Pons (tissue), 1 donor: ENCODE measurements around the gene BMAL1.
"Not testable (repeated sequence)": the region's sequence is repeated elsewhere in the genome, so short reads cannot be mapped to it uniquely, and the experiment has no call there.

Experiments used
- DNase-seq: peaks from one replicate; pipeline ENCODE4 v3.0.0-alpha.2; 2016; ENCODE audit warnings: low spot score

BMAL1 gene

DNA sequence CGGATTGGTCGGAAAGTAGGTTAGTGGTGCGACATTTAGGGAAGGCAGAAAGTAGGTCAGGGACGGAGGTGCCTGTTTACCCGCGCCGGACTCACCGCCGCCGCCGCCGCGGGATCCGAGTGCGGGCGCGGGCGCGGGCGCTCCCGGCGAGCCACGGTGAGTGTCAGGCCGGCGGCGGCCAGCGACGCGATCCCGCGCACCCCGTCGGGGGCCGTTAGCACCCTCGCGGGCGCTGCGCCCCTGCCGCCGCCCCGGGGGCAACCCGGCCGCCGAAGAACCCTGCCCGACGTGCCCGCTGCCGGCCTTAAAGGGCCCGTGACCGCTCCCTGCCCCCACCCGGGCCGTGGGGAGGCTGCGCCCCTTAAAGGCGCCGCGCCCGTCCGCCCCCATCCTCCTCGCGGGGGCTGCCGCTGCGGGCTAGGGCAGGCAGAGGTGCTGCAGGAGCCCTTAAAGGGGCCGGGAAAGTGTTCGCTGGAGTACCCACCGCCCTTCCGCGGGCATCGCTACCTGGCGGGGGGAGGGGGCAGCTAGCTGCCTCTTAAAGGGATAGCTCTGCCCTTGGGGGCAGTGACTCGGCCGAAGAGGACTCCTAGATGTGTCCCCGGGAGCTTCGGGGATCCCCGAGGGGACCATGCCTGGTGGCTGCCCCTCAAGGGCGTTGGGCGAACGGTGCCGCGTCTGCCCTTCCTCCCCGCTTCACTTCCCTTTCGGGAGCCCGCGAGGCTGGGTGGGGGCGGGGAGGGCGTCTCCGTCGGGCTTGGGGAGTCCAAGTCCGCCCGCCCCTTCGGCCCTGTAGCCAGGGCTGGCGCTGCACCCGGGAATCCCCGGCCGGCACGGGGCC, at the start of gene BMAL1:
Gene BMAL1, plus strand, starts transcription at position 23 of the 841 bp plus-strand sequence. CDS start 76,519 bp downstream, outside the sequence.
- peak; percentile 12 for DNase-seq

DNA sequence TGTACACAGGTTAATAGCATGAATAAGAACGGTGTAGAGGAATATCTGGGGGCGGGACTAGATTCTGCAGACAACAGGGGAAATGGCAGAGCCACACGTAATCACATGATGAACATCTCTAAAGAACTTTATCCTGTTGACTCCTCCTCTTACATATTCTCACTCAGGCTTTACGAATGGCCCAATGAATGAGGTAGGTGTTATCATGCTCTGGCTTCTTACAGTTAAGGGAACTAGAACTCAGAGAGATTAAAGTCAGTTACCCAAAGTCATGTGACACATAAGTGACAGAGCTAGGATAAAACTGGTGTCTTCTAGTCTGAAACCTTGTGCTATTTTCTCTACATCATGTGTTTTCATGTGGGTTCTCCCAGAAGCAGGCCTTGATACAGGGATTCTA, 49.0 kb upstream of the BMAL1 start:
- no peak for DNase-seq

DNA sequence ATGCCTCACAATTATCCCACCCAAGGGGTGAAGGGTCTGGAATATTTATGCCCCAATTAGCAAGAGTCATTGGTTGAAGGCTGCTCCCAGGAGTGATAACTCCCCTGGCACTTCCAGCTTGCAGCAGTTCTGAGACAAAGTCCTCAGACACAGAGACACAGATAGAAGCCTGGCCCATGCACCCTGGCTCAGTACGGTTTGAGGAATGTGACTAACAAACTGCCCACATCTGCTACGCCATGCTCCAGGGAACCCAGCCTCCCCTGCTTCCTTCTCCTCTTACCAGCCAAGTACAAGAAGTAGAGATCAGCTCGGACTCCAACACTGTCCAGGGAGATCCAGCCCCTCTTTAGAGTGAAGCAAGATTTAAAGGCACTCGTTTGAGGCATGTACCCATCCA, 48.5 kb upstream of the BMAL1 start:
- DNase-seq, result no peak

DNA sequence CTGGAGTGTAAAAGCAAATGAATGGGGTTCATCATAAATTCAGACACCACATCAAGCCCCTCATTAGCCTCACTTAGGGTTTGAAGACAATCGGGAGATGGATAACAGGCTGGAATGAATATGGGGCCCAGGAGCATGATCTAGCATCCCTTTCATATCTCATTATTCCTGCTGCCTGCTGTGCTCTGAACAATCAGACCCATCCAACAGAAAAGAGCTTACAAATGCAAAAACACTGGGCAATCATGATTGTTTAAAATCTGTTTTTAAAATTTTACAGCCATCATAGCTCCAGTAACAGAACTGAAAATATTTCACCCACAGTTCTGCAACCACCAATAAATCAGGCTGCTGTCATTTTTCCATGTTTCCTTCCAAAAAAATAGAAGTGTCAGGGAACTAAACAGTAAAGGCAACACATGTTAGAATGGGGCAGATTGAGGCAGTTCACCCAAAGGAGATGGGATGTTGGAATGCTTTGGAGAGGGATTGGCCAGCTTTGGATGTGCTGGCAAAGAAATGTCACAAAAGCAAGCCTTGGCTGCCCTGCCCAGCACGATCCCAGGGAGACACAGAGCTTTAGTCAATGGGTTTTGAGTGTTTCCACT, 47.8 kb upstream of the BMAL1 start:
- DNase-seq, result no peak

DNA sequence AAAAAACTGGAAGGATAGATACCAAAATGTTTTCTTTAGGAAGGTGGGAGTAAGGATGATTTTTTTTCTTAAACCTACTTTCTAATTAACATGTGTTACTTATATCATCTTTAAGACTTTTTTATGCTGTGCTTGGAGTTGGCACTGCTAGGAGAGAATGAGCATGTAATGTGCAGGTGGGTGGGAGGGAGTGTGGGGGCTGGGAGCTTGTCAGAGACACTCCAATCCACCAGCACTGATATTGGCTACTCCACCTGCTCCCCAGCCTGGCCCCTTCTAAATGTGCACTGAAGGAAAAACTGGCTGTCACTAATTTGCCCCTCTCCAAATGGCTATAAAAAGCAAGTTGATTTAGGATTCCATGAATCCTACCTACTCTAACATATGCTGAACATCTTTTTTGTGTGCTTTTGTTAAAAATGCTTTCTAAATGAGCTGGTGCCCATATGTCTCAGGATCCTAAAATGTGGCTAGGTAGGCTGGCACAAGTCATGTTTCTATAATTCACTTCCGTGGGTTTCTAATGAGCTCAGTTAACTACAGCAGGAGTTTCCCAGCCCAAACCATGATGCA, 44.3 kb upstream of the BMAL1 start:
- DNase-seq, result no peak

DNA sequence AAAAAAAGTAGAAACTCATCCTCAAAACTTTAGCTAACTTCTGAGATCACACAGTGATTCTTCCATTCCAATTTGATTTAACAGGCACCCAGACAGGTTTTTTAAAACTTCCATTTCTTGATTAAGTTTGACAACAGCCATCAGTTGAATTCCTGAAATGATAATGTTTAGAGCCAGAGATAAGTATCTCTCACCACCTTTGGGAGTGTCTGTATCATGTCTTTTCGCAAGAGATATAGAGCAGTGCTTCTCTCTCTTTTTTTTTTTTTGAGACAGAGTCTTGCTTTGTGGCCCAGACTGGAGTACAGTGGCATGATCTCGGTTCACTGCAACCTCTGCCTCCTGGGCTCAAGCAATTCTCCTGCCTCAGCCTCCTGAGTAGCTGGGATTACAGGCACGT, 41.7 kb upstream of the BMAL1 start:
- DNase-seq, result no peak

DNA sequence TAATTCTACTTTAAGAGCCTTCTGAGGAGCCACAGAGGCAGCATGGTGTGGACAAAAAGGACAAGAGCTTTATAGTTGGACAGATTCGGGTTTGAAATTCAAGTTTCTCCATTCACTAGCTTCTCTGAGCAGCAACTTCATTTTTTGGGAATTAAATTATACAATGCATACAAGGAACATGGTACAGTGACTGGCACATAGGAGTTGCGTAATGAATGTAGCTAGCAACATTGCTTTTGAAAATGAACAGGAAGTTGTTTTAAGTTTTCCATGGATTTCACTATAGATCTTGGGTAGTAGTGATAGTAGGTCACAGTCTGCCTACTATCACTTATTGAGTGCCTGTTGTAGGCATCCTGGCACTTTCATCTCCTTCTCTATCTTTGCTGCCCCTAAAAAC, 41.0 kb upstream of the BMAL1 start:
- DNase-seq, result no peak

DNA sequence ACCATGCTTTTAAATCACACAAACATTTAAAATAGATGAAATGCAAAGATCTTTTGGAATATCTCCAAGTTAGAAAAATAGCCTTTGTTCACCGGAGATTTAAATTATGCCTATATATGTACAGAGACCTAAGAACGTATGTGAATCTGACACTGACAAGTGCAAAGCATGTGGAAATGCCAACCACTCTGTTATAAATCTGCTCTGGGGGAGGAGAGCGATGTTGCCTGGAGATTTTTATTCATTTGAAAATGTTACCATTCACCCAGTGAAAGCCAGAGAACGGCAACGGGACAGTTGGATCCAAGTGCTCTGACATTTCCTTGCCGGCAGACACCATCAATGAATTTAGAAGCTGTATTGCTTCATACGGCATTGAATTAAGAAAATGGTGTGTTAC, 39.8 kb upstream of the BMAL1 start:
- DNase-seq, result no peak

DNA sequence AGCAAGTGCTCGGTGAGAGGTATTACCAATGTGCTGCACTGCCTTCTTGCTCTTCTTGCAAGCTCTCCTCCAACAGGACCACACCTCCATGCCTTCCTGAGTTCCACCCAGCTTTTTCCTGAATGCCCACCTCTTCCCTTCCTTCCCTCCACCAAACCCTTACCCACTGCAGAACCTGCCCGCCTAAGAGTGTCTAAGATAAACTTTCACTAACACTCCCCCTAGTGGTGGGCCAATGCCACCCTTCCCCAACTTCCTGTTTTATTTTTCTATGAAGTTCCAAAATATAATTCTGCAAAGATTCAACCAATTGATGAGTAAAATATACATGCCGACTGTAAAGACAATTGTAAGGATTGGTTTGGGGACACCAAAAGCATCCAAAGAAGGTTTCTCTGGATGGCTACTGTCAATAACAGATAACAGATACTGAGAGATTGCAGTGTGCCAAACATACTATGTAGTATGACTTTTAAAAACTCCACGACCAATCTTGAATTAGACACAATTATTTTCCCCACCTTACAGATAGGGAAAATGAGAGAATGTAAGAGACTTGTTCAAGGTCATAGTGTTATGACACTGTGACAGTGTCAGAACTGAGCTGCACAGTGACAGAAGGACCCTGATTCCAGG, 38.6 kb upstream of the BMAL1 start:
- peak; percentile 29 for DNase-seq

DNA sequence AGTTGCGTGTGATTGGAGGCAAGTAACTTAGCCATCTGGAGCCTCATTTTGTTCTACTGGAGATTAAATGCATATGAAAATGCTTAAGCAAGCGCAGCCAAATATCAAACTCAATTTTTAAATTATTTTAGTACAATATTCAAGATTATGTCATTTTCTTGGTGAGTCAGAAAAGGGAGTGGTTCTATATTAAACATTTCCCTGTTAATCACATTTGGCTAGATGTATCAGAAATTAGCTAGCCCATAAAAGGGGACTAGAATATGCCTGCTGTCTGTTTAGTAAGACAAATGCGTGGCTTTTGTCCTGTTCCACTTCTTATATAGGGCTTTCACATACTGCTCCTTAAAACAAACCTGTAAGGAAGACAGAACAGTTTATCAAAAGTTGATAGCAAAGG, 35.0 kb upstream of the BMAL1 start:
- DNase-seq, result no peak

DNA sequence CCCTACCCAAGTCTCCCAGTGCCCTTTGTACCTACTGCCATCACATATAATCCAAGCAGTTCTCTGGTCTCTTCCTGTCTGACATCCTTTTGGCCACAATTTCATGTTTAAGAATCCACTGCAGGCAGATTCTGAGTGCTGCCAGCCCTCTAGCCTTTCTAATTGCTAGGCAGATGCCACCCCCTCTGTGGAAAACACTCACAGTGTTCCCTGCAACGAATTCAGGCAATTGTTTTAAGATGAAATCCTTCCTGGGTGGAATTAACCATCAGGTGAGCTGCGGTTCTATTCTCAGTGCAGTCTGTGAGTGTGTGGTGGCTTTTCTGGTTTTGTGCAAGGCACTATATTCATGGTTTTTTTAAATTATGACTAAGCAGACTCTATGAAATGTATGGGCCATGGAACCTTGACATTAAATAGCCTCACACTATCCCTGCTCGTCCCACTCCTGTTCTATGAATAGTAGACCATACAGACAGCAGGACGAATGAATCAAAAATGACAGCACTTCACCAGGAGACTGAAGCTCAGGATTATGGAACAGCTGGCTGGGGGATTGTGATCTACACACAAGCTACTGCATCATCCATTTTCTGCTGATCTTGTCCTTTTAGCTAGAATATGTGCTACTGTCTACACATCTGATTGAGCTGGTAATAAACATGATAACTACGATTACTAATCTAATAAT, 29.8 kb upstream of the BMAL1 start:
- DNase-seq, result no peak

DNA sequence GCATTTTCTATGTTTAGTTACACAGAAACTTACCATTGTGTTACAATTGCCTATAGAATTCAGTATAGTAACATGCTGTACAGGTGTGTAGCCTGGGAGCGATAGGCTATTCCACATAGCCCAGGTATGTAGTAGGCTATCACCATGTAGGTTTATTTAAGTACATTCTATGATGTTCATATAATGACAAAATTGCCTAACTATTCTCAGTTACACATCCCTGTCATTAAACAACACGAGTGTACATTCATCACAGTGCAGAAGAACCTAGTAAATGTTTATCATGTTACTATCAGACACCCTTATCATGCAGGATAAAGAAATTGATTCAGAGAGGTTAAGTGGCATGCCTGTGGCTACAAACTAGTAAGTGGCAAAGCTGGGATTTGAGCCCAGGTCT, 28.4 kb upstream of the BMAL1 start:
- DNase-seq, result no peak

DNA sequence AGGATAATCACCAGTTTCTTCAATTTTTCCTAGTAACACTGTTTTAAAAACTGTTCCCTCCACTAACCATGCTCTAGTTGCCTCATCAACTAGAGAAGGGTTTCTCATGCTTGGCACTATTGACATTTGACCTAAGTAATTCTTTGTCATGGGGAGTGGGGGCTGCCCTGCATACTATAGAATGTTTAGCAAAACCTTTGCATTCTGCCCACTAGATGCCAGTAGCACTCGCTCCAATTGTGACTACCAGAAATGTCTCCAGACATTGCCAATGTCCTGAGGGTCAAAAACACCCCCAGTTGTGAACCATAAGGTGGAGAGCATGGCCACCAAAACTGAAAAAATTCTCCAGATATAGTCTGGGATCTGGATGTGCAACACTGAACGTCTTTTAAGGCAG, 27.6 kb upstream of the BMAL1 start:
- DNase-seq, result no peak

DNA sequence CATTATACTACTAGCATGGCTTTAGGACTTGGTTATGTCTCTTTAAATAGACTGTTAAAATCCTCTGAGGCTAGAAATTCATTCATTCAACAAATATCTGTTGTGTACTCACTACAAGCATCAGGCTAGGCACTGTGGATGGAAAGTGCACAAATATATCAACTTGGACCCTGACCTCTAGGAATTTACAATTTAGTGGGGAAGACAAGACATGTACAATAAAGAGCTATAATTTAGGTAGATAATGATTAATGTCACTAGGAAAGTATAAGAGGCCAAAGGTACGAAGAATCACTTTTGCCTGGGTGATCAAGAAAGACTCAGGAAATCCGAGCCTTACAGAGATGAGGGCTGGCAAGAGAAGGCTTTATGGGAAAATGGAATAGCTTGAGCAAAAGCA, 25.6 kb upstream of the BMAL1 start:
- DNase-seq, result no peak

DNA sequence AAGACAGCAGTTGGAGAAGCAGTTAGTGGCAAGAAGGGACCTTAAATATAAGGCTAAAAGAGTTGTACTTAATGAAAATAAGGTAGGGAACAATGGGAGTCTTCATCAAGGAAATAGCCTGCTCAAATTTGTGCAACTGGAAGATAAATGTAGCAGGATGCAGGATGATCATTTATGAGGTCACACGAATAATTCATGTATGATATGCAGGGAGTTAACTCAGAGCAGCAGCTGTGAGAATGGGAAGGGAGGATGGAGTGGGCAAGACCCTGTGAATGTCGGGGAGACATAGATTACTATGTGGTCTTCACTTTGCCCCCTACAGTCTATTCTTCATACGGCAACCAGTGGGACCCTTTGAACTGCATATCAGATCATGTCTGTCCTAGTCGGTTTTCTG, 25.2 kb upstream of the BMAL1 start:
- DNase-seq, result no peak

DNA sequence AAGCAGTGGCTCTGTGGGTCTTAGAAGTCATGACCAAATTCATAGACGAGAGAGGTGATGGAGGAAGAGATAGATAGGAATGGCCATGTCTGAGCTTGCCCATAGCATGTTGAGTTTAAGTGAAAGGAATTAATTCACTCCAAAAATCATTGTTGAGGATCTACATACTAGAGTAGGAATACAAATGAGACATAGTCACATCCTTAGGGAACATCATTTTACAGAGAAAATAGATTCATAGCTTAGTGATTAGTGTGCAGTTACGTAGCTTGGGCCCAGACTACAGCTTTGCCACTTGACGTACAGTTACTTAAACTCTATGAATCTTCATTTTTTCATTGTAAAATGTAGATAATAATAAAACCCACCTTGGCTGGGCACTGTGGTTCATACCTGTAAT, 21.4 kb upstream of the BMAL1 start:
- no peak for DNase-seq

DNA sequence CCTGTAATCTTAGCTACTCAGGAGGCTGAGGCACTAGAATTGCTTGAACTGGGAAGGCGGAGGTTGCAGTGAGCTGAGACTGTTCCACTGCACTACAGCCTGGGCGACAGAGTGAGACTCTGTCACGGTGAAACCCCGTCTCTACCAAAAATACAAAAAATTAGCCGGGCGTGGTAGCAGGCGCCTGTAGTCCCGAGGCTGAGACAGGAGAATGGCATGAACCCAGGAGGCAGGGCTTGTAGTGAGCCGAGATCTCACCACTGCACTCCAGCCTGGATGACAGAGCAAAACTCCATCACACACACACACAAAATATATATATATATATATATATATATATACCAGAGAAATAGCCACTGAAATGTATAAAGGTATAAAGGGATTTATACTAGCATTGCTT, 19.5 kb upstream of the BMAL1 start:
- not testable (repeated sequence) for DNase-seq

DNA sequence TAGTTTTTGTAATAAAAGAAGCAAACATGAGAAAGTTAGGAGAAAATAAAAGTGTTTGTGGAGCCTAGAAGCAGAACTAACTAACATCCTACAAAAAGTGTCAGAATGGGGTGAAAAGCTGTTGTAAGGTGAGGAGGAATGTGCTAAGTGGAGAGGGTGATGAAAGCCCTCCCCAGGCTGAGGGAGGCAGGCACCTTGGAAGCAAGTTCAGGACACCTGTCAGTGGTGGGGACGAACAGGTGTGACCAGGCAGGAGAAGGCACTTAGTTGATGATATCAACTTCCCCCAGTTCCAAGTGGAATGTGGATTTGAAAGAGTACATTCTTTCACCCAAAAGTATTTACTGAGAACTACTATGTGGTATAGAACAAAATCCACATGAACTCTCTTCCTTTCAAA, 18.7 kb upstream of the BMAL1 start:
- DNase-seq, result no peak

DNA sequence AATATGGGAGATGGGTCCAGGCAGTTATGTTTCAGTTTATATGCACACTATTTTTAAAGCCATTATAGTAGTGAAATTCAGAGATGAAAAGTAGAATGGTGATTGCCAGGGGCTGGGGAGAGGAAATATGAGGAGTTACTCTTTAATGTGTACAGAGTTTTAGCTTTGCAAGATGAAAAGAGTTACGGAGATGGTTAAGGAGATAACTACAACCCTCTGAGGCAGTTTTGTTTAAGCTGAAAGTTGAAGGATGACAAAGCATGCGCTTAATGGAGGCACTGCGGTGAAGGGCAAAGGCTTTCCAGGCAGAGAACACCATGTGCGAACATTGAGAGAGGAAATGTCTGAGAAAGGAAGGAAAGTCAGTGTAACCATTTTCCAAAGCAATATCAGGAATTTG, 18.2 kb upstream of the BMAL1 start:
- DNase-seq, result no peak

DNA sequence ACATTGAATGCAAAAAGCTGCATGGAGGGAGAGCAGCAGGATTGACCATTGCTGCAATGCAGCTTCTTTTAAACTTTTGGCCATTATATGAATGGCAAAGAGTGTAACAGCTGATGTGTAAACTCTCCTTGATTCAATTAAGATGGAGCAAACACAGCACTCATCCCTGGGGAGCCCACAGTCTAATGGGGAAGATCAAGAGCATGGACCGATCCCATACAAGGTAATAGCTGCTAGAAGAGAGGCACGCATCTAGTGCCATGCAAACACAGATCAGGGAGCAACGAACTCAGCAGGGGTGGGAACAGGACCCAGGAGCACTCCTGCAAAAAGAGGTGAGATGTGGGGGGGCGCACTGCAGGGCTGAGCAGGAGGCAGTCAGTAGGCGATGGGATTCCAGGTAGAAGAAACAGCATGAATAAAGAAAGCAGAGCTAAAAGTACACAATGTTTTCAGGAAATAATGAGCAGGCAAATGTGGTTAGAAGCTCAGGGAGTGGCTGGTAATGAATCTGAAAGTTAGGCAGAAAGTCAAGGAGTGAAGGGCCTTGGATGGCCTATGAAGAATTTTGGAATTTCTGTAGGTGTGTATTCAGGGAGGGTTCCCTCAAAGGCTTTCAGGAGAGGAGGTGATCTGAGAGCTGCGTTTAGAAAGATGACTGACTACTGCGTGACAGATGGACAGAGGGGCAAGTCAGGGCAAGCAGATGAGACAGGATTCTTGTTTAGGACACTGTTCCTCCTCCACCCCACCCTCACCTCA, 17.2 kb upstream of the BMAL1 start:
- DNase-seq, result no peak

DNA sequence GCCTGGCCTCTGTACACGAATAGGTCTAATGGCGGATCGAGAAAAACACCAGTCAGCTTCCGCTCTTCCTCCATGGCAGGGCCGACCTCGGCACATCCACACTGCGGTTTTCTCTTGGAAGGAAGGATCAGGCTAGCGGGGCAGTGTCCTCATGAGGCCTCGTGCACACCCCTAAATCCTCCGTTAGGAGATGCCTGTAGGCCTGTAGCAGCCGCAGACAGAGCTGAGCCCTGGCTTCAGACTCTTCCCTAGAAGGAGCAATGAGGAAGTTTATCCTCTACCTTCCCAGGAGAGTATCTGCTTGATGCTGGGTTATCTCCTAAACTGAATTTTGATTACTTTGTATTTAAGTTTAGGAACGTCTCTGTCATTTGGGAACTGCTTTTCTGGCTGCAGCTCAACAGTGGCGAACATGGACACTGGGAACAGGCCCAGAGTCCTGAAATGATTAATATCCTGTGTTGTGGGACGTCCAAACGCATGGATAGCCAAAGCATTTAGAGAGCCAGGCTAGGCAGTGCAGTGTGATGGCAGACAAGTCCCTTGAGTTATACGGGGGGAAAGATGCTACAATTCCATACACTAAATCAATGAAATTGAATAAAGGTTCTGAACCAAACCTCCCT, 16.5 kb upstream of the BMAL1 start:
- DNase-seq, result no peak
